ENCODE measurements around the gene GNA12. TPM values are rescaled to one million over a fixed set of nuclear protein-coding genes. Genes with fewer than 3 reads are reported as not detected.

GNA12 gene
- total RNA-seq, 3 donors from 2014 or later, result 21.7 to 57.7 (median 25.7) TPM

DNA sequence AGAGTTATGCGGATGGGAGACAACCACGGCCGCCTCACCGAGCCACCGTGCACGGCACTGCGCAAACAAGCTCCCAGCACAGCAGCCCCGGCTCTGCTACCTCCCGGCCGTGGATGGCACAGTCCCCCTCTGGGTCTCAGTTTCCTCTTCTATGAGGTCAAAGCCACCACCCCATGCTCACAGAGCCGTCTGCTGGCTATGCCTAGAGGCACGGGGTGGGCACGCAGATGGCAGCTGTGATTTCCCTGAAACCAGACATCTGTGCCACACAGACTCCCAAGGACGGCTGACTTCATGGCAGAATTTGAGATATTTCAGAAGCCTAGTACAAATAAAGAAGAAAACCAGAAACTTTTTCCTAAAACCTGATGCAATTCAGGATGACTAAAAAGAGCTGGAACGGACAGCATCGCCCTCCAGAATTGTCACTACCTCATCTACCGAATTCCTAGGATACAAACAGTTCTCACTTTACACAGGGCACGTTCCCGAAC lies 82.9 kb downstream of the GNA12 start:
- TF ChIP-seq CTCF (IDR thresholded peaks at IDR 0.05), result no peak
- peaks cover 12% of the 10 kb centered on the region for H3K4me1 ChIP-seq (ENCODE audit: low read depth)
- ATAC-seq (no peak), DNase-seq (no peak)
- H3K4me3 ChIP-seq, result no peak overlapping the region
- H3K9me3 ChIP-seq, result no peaks in the 10 kb centered on the region
- no peaks in the 10 kb centered on the region for H3K36me3 ChIP-seq (ENCODE audit: low read depth)
- intact Hi-C loops (cut with DNase I, micrococcal nuclease), result no loop called here

GRCh38 chr7:2760098-2760889 lies 83.8 kb downstream of the GNA12 start:
- H3K4me1 ChIP-seq (ENCODE audit: low read depth), result peaks cover 12% of the 10 kb centered on the region
- intact Hi-C loops (cut with DNase I, micrococcal nuclease), result no loop called here
- peak; percentile 93 for ATAC-seq
- TF ChIP-seq CTCF (IDR thresholded peaks at IDR 0.05), result peak; percentile 18
- H3K36me3 ChIP-seq (ENCODE audit: low read depth), result no peaks in the 10 kb centered on the region
- DNase-seq, result peak; percentile 88 to 91 (median 90)
- H3K9me3 ChIP-seq, result no peaks in the 10 kb centered on the region
- H3K4me3 ChIP-seq, result no peak overlapping the region

DNA sequence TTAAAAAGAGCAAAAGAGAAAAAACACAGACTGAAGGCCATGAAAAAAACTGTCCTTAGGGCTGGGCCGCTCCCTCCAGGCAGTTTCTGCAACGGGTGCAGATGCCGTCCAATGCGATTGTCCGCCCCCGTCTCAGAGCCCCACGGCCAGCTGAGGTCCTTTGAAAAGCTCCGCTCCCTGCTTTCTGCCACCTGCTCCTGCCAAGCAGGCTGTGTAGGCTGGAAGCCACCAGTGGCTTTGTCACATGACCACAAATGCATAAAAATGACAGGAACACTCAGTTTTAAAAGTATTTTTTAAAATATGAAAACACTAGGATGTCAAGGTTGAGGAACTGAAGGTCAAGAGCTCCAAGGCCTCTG lies 84.4 kb downstream of the GNA12 start:
- DNase-seq, result peak in 1 of 3 donors; percentile 52
- no peak for TF ChIP-seq CTCF (IDR thresholded peaks at IDR 0.05)
- peaks cover 12% of the 10 kb centered on the region for H3K4me1 ChIP-seq (ENCODE audit: low read depth)
- H3K36me3 ChIP-seq (ENCODE audit: low read depth), result no peaks in the 10 kb centered on the region
- no peak overlapping the region for H3K4me3 ChIP-seq
- ATAC-seq, result peak; percentile 22
- no peaks in the 10 kb centered on the region for H3K9me3 ChIP-seq
- intact Hi-C loops (cut with DNase I, micrococcal nuclease), result no loop called here

- ATAC-seq (no peak), DNase-seq (no peak)
- intact Hi-C loops (cut with DNase I, micrococcal nuclease), result no loop called here
- Histone ChIP-seq H3K4me3 (no peak overlapping the region), H3K4me1 (ENCODE audit: low read depth) (peaks cover 12% of the 10 kb centered on the region), H3K36me3 (ENCODE audit: low read depth) (no peaks in the 10 kb centered on the region), H3K9me3 (no peaks in the 10 kb centered on the region)
- no peak for TF ChIP-seq CTCF (IDR thresholded peaks at IDR 0.05)
Observed at GRCh38 chr7:2758673-2759616, 85.2 kb downstream of the GNA12 start.

DNA sequence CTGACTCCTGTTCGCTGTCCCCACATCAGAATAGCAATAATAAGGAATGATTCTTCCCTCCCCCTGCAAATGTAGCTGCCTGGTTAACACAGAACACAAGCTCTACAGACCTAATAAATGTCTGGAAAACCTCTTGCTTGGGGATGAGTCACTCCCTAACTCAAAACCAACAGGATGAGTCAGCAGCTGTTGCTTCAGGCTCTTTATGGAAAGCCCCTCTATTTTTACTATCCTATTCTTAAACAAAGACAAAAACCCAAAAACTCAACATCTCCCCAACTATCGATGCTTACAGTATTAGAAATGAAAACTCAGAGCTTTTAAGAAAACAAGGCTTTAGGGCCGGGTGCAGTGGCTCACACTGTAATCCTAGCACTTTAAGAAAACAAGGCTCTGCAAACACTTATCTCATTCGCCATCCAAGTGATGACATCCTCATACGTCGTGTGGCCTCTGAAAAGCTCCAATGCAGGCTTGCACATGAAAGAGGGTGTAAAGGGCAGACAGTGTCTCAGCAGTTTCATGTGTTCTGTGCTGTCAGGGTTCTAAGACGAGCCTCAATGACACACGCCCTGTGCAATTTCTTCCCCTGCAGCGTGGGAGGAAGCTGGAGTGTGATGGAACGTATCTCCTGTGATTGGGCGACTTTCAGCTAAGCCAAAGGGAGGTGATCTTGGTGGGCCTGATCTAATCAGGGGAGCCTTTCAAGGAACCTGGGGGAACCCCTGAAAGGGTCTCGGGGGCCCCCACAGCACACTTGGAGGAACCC lies 86.0 kb downstream of the GNA12 start:
- intact Hi-C loops (cut with DNase I, micrococcal nuclease), result no loop called here
- no peak overlapping the region for H3K4me3 ChIP-seq

More for the DNA sequence above, 86.0 kb downstream of the GNA12 start:
- H3K36me3 ChIP-seq (ENCODE audit: low read depth), result no peaks in the 10 kb centered on the region
- no peaks in the 10 kb centered on the region for H3K9me3 ChIP-seq
- DNase-seq (peak in 1 of 3 donors; percentile 48), ATAC-seq (peak; percentile 23)
- no peak for TF ChIP-seq CTCF (IDR thresholded peaks at IDR 0.05)
- peaks cover 12% of the 10 kb centered on the region for H3K4me1 ChIP-seq (ENCODE audit: low read depth)
